GM19043 (cell line): ENCODE results near the gene AASS.

ENCODE experiments used
- ATAC-seq: cut with Tn5 transposase; IDR thresholded peaks from one replicate; pipeline ENCODE4 v1.9.1; 2021; ENCODE audit warnings: low read depth; ENCODE audit not compliant: unreplicated experiment

Gene AASS

GRCh38 chr7:122132341-122132740 lies 11.7 kb downstream of the AASS start:
- ATAC-seq, result no peak

GRCh38 chr7:122123746-122124145 lies 20.3 kb downstream of the AASS start:
- ATAC-seq, result no peak

- no peak for ATAC-seq
Observed at GRCh38 chr7:122118757-122119156, 25.3 kb downstream of the AASS start.

GRCh38 chr7:122103064-122103463 lies 41.0 kb downstream of the AASS start:
- no peak for ATAC-seq

- ATAC-seq, result no peak
Observed at GRCh38 chr7:122100021-122100420, 44.0 kb downstream of the AASS start.

GRCh38 chr7:122095642-122096041 lies 48.4 kb downstream of the AASS start:
- no peak for ATAC-seq

GRCh38 chr7:122094549-122094948 lies 49.5 kb downstream of the AASS start:
- ATAC-seq, result no peak

- ATAC-seq, result peak; percentile 92
Observed at GRCh38 chr7:122092964-122093797, 50.9 kb downstream of the AASS start.

GRCh38 chr7:122082670-122083069 lies 61.4 kb downstream of the AASS start:
- no peak for ATAC-seq

- ATAC-seq, result no peak
Observed at GRCh38 chr7:122082160-122082559, 61.9 kb downstream of the AASS start.

GRCh38 chr7:122073635-122074034 lies 70.4 kb downstream of the AASS start:
- ATAC-seq, result no peak

- no peak for ATAC-seq
Observed at GRCh38 chr7:122072924-122073599, 71.0 kb downstream of the AASS start.

GRCh38 chr7:122072272-122072671 lies 71.8 kb downstream of the AASS start:
- no peak for ATAC-seq

- no peak for ATAC-seq
Observed at GRCh38 chr7:122070834-122071233, 73.2 kb downstream of the AASS start.

- ATAC-seq, result no peak
Observed at GRCh38 chr7:122070062-122070461, 74.0 kb downstream of the AASS start.

- ATAC-seq, result no peak
Observed at GRCh38 chr7:122068999-122069398, 75.0 kb downstream of the AASS start.

GRCh38 chr7:122068046-122068445 lies 76.0 kb downstream of the AASS start:
- ATAC-seq, result no peak

GRCh38 chr7:122067077-122067476 lies 77.0 kb downstream of the AASS start:
- ATAC-seq, result no peak

- ATAC-seq, result no peak
Observed at GRCh38 chr7:122064971-122065370, 79.1 kb downstream of the AASS start.

- ATAC-seq, result no peak
Observed at GRCh38 chr7:122063146-122063545, 80.9 kb downstream of the AASS start.

- no peak for ATAC-seq
Observed at GRCh38 chr7:122059542-122059941, 84.5 kb downstream of the AASS start.

GRCh38 chr7:122056977-122057376 lies 87.1 kb downstream of the AASS start:
- no peak for ATAC-seq
